ENCODE results near the gene PCSK4. TPM values are rescaled to one million over a fixed set of nuclear protein-coding genes. Genes with fewer than 3 reads are reported as not detected.

PCSK4 gene
- 0.52 and 2.9 TPM in 2 replicates for total RNA-seq

DNA sequence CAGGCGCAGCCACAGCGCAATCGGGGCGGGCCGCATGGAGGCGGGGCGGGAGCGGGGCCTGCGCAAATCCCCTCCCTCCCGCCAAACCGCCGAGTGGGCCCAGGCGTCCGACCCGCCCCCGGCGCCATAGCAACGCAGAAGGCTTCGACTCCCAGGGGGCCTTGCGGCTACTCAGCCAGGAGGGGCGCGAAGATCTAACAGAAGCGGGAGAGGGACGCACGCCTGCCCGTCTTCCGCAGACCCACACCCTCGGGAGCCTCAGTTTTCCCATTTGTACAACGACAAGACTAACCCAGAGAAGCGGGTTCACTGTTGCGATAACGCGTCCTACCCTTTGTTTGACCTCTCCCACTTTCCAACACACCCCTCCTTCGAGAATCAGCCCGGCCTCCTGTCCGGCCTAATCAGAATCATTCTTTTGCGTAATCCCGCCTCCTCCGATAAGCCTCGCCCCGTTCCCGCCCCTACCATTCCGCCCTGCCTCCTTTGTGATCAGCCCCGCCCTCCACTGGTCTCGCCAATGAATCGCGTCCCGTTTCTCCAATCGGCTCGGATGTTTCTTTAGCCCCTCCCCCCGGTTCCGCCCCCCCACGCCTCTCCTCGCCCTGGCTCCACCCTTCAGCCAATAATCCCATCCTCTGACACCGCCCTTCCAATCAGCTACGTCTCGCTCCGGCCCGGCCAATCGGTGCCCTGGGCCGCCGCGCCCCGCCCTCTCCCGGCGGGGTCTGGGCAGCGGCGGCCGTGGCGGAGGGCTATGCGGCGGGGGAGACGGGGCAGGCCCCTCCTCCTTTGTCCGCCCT is at the start of gene PCSK4:
TSS of gene PCSK4 (minus strand) at position 40 of the 803 bp plus-strand sequence. CDS start at position 36, 4 bp downstream.

GRCh38 chr19:1523412-1524286 is 33.5 kb upstream of the PCSK4 start, which contains the start of gene PLK5:
Gene PLK5 (plus strand): TSS chr19:1524077. CDS start chr19:1526997, 2,920 bp downstream.

DNA sequence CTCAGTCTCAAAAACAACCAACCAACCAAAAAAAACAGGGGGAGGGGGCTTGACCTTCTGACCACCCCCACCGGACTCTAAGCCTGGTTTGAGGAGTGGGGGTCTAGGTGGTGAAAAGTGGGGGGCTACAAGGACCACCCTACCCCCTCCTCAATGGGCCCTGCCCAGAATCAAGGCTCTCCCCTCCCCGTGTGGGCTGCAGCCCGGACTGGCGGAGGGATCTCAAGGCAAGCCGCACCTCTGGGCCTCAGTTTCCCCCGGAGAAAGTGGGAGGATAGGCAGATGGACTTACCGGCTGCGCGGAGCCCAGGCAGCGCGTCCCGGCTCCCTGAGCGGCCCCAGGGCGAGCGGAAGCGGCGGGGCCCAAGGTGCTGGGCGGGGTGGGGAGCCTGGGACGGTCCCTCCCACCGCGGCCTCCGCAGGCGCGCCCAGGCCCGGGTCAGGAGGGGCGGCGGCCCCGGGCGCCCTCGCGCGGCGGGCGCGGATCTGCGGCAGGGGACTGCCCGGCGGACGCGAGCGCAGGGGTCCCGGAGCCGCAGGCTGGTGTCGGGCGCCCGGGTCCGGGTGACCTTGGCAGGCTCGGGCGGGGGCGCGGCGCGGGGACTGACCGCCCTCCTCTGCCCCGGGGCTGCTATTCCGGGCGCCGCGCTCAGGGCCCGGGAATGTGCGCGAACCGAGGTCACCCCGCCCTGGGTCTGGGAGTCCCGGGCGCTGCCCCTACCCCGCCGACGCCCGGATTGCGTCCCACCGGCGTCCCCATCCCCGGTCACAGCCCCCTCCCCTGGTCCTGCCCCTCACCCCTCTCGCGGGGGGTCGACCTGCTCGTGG is 22.7 kb upstream of the PCSK4 start, which contains the start of gene ADAMTSL5:
TSS of gene ADAMTSL5 (minus strand) at position 349 of the 828 bp plus-strand sequence. CDS start 2,076 bp downstream, outside the sequence.

GRCh38 chr19:1491114-1491848 is 1.1 kb upstream of the PCSK4 start, which contains the start of gene REEP6:
Gene REEP6 (plus strand): TSS chr19:1491181. CDS start chr19:1491270, 89 bp downstream.

DNA sequence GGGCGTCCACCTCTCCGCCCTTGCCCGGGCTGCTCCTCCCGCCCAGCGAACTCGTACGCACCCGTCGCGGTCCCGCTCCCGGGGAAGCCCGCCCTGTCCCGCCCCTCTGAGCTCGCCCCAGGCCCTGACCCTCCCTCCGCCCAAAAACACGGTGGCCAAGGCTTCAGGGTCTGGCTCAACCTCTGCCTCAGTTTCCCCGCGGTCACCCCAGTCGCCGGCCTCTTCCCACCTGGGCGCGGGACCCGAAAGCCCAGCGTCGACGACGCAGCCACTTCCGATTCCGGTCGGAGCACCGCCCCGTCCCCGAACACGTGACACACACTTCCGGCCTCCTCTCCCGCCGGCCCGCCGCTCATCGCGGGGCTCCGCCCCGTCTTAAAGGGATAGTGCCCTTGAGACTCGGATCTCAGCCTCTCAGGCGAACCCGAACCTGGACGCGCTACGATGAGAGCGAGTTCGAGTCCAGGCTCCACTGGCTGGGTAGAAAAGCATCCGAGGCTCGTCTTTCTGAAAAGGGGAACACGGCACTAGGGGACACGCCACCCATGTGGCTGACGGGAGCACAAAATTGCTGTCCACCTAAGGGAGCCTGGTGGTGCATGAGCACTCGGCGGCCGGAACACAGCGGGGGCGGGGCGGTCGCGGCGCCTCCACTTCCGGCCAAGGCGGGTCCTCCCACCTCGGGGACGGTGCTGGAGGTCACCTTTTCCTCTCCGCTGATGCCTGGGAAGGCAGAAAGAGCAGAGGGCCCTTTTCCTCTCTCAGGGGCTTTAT is 11.0 kb downstream of the PCSK4 start, which contains the start of gene C19orf25:
TSS of gene C19orf25 (minus strand) at position 282 of the 774 bp plus-strand sequence. CDS start 312 bp downstream, outside the sequence.

DNA sequence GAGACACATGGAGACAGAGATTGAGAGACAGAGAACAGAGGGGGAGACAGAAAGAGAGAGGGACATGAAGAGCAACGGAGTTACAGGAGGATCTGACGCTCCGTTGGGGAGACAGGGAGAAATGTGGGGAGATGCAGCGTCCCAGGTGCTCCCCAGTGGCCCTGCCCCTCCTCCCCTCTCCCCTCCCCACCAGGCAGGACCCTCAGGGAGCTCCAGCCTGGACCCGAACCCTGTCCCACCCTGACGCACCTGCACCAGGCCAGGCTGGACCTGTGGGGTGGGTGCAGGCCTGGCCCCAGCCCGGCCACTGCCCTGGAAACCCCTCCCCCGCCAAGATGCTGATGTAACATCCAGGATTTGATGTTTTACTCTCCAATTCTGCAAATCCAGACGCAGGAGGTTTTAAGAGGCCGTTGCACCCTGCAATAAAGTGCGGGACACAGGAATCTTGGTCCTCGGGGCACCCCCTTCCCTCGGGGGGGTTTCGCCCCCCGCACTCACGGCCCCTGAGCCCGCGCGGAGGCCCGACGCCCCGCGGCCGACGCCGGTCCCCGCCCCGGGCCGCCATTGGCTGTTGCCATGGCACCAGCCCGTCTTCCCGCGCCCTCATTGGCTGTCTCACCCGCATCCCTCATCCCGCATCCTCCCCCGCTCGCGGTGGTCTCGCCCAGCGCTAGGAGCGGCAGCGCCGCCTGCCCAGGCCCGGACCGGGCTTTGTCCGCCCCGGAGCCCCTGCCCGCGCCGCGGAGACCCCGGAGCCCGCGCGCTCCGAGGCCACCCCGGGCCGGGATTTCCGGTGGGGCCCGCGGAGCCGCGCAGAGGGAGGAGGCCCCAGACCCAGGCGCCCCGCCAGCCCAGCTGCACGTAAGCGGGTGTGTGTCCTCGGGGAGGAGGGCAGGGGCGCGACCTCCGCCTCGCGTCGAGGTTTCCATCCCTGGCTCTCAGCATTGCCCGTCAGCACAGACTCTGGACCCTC is 40.4 kb downstream of the PCSK4 start, which contains the start of gene APC2:
TSS of gene APC2 (plus strand) at position 655 of the 976 bp plus-strand sequence. CDS start 2,881 bp downstream, outside the sequence.

DNA sequence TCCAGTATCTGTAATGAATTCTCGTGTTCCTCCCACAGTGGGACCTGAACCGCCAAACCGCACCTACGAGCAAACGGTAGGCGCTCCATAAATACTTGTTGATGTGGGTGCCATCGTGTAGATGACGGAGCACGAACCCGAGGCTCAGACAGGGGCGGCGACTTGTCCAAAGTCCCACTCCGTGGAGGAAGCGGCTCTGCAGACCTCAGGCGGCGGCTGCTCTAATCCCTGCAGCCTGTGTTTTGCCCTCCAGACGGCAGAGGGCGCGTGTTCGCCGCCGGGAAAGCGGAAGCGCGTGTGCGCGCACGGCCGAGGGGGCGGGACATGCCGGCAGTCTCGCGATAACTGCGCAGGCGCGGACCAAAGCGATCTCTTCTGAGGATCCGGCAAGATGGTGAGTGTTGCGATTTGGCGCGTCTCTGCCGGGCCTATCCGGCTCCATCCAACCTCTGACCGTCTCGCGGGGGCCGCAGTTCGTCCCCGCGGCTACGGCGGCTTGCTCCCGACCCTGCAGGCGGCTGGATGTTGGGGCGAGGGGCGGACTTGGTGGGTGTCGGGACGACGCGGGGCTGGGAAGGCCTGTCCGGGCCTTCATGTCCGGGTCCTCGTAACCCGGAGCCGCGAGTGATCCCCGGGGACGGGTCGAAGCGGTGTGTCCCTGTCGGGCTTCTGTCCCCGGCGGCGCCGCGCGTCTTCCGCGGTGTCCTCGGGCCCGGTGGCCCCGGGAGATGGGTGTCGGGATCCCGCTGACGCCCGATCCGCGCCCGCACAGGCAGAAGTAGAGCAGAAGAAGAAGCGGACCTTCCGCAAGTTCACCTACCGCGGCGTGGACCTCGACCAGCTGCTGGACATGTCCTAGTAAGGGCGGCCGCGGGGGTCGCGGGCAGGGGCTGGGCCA is 51.9 kb downstream of the PCSK4 start, which contains the start of gene RPS15:
TSS of gene RPS15 (plus strand) at position 362 of the 898 bp plus-strand sequence. CDS start at position 392, 30 bp downstream.

Other genes with a start within 250 kb of the PCSK4 start
- 85.8 and 140 TPM in 2 replicates for gene ATP5F1D, start 248.6 kb downstream of the PCSK4 start, total RNA-seq
- 25.0 and 75.9 TPM in 2 replicates for gene MIDN, start 241.8 kb downstream of the PCSK4 start, total RNA-seq
- 239 and 297 TPM in 2 replicates for gene CIRBP, start 221.0 kb downstream of the PCSK4 start, total RNA-seq
- 57.6 and 62.4 TPM in 2 replicates for gene FAM174C, start 214.8 kb downstream of the PCSK4 start, total RNA-seq
- gene EFNA2, start 204.5 kb downstream of the PCSK4 start, total RNA-seq = not detected in 2 replicates
- 129 and 170 TPM in 2 replicates for gene NDUFS7, start 106.4 kb downstream of the PCSK4 start, total RNA-seq
- gene GAMT, start 88.8 kb downstream of the PCSK4 start, total RNA-seq = 62.0 and 67.4 TPM in 2 replicates
- gene DAZAP1, start 82.8 kb downstream of the PCSK4 start, total RNA-seq = 55.4 and 72.5 TPM in 2 replicates
- gene RPS15, start 52.0 kb downstream of the PCSK4 start, total RNA-seq = 2,162 and 4,639 TPM in 2 replicates
- under 0.01 and 0.16 TPM in 2 replicates for gene APC2, start 40.2 kb downstream of the PCSK4 start, total RNA-seq
- gene C19orf25, start 11.1 kb downstream of the PCSK4 start, total RNA-seq = 36.5 and 39.2 TPM in 2 replicates
- gene REEP6, start 831 bp upstream of the PCSK4 start, total RNA-seq = 2.7 and 2.8 TPM in 2 replicates
- 5.0 and 15.2 TPM in 2 replicates for gene ADAMTSL5, start 22.7 kb upstream of the PCSK4 start, total RNA-seq
- gene PLK5, start 33.7 kb upstream of the PCSK4 start, total RNA-seq = not detected in 2 replicates
- 46.8 and 47.5 TPM in 2 replicates for gene MEX3D, start 78.0 kb upstream of the PCSK4 start, total RNA-seq
- gene MBD3, start 102.5 kb upstream of the PCSK4 start, total RNA-seq = 108 and 118 TPM in 2 replicates
- 45.8 and 107 TPM in 2 replicates for gene UQCR11, start 115.1 kb upstream of the PCSK4 start, total RNA-seq
- 118 and 363 TPM in 2 replicates for gene TCF3, start 162.3 kb upstream of the PCSK4 start, total RNA-seq